WTC11 (cell line): ENCODE results near the gene SYNRG. TPM values are rescaled to one million over a fixed set of nuclear protein-coding genes. Genes with fewer than 3 reads are reported as not detected.
A peak's percentile ranks its signal among the peaks of the same experiment; 100 is the strongest.

Source experiments
- ATAC-seq: fragments of 200-7000 bp; cut with Tn5 transposase; 2 replicates; pipeline ENCODE4 v1.10.0; 2021; ENCODE audit warnings: mild to moderate bottlenecking, moderate library complexity
- CTCF ChIA-PET: fragments of 300-600 bp; sonication (Branson Sonifier 250); formaldehyde crosslinking; loops from one replicate; lab custom pipeline; 2021; ENCODE audit warnings: antibody characterized with exemption; lab: Charles Lee
- POLR2A ChIA-PET: fragments of 350-600 bp; sonication (Branson Sonifier 250); formaldehyde crosslinking; loops from one replicate; lab custom pipeline; 2021; ENCODE audit warnings: antibody characterized with exemption; lab: Charles Lee
- DNase-seq: peaks from one replicate; pipeline ENCODE4 v3.0.0; 2021; ENCODE audit warnings: low spot score
- H3K27ac Mint-ChIP-seq: 2 replicates; pipeline ENCODE4 v1.8.0; 2021; ENCODE audit warnings: mixed read lengths
- H3K27me3 Mint-ChIP-seq: 2 replicates; pipeline ENCODE4 v1.8.0; 2021; ENCODE audit warnings: low read depth, mild to moderate bottlenecking, moderate library complexity, mixed read lengths
- H3K36me3 Mint-ChIP-seq: 2 replicates; pipeline ENCODE4 v1.8.0; 2021; ENCODE audit warnings: mixed read lengths
- H3K4me1 Mint-ChIP-seq: 2 replicates; pipeline ENCODE4 v1.8.0; 2022; ENCODE audit warnings: mixed read lengths
- H3K4me3 Mint-ChIP-seq: 2 replicates; pipeline ENCODE4 v1.8.0; 2021; ENCODE audit warnings: mild to moderate bottlenecking, moderate library complexity, mixed read lengths
- H3K9me3 Mint-ChIP-seq: 2 replicates; pipeline ENCODE4 v1.8.0; 2021; ENCODE audit warnings: mixed read lengths
- ATF1 ChIP-seq: sonication (generic); formaldehyde crosslinking; IDR thresholded peaks from 2 replicates; pipeline ENCODE4 v1.8.1; 2023; ENCODE audit warnings: mild to moderate bottlenecking, moderate library complexity, missing genetic modification reagents
- ATF2 ChIP-seq: sonication (generic); formaldehyde crosslinking; IDR thresholded peaks from 2 replicates; pipeline ENCODE4 v1.8.1; 2022; ENCODE audit warnings: low read depth, missing genetic modification reagents, borderline replicate concordance
- CREB1 ChIP-seq: sonication (generic); formaldehyde crosslinking; IDR thresholded peaks from 2 replicates; pipeline ENCODE4 v1.8.0; 2023; ENCODE audit warnings: mild to moderate bottlenecking, missing genetic modification reagents
- CTCF ChIP-seq: fragments of 200-600 bp; IDR thresholded peaks from 2 replicates; pipeline ENCODE4 v1.8.0; 2022; ENCODE audit warnings: antibody characterized with exemption
- ESRRA ChIP-seq: sonication (generic); formaldehyde crosslinking; IDR thresholded peaks from 2 replicates; pipeline ENCODE4 v1.8.1; 2022; ENCODE audit warnings: mild to moderate bottlenecking, missing genetic modification reagents, borderline replicate concordance
- GTF2I ChIP-seq: fragments of 250-450 bp; sonication (Bioruptor Pico); conservative IDR thresholded peaks from 2 replicates; pipeline ENCODE4 v1.4.0; 2021; ENCODE audit warnings: mild to moderate bottlenecking
- HMGA2 ChIP-seq: fragments of 250-450 bp; sonication (Bioruptor Pico); IDR thresholded peaks from 2 replicates; pipeline ENCODE4 v1.4.0; 2021; ENCODE audit warnings: mild to moderate bottlenecking, moderate library complexity
- KAT7 ChIP-seq: sonication (generic); formaldehyde crosslinking; IDR thresholded peaks from 2 replicates; pipeline ENCODE4 v1.8.1; 2023; ENCODE audit warnings: missing genetic modification reagents, mild to moderate bottlenecking, borderline replicate concordance
- NFE2L1 ChIP-seq: sonication (generic); formaldehyde crosslinking; IDR thresholded peaks from 2 replicates; pipeline ENCODE4 v1.8.1; 2023; ENCODE audit warnings: missing genetic modification reagents
- PRDM15 ChIP-seq: sonication (generic); formaldehyde crosslinking; IDR thresholded peaks from 2 replicates; pipeline ENCODE4 v1.8.0; 2022; ENCODE audit warnings: missing genetic modification reagents
- PREB ChIP-seq: sonication (generic); formaldehyde crosslinking; IDR thresholded peaks from 2 replicates; pipeline ENCODE4 v1.8.1; 2022; ENCODE audit warnings: mild to moderate bottlenecking, missing genetic modification reagents, moderate library complexity, borderline replicate concordance
- SMAD4 ChIP-seq: sonication (generic); formaldehyde crosslinking; IDR thresholded peaks from 2 replicates; pipeline ENCODE4 v1.8.0; 2022; ENCODE audit warnings: mild to moderate bottlenecking, missing genetic modification reagents
- SOX15 ChIP-seq: fragments of 250-450 bp; sonication (Bioruptor Pico); IDR thresholded peaks from 2 replicates; pipeline ENCODE4 v1.9.0; 2021; ENCODE audit warnings: mild to moderate bottlenecking
- TEAD4 ChIP-seq: sonication (generic); formaldehyde crosslinking; IDR thresholded peaks from 2 replicates; pipeline ENCODE4 v1.8.0; 2022; ENCODE audit warnings: mild to moderate bottlenecking, missing genetic modification reagents
- ZNF281 ChIP-seq: sonication (generic); formaldehyde crosslinking; IDR thresholded peaks from 2 replicates; pipeline ENCODE4 v1.8.0; 2023; ENCODE audit warnings: mild to moderate bottlenecking, missing genetic modification reagents
- ZNF423 ChIP-seq: fragments of 250-450 bp; sonication (Bioruptor Pico); IDR thresholded peaks from 2 replicates; pipeline ENCODE4 v2.1.2; 2022; ENCODE audit warnings: mild to moderate bottlenecking, moderate library complexity
- ZNF425 ChIP-seq: fragments of 250-450 bp; sonication (Bioruptor Pico); conservative IDR thresholded peaks from 2 replicates; pipeline ENCODE4 v1.9.0; 2021; ENCODE audit warnings: mild to moderate bottlenecking
- ZSCAN18 ChIP-seq: fragments of 250-450 bp; sonication (Bioruptor Pico); IDR thresholded peaks from 2 replicates; pipeline ENCODE4 v2.1.2; 2022; ENCODE audit warnings: mild to moderate bottlenecking, moderate library complexity
- total RNA-seq: library from RNA; stranded (reverse); gene quantifications from 3 replicates; pipeline ENCODE4 v1.2.3, GENCODE V29; 2021

SYNRG gene
- total RNA-seq, 1 experiment from 2014 or later = 31.3 TPM

- TF ChIP-seq PRDM15 (CRISPR knock-in tag) (no peak), CTCF (no peak), GTF2I (CRISPR knock-in tag) (no peak), ZNF423 (CRISPR knock-in tag) (no peak), SOX15 (CRISPR knock-in tag) (no peak), ZNF281 (CRISPR knock-in tag) (no peak)
Observed at GRCh38 chr17:37513711-37514110, 95.5 kb downstream of the SYNRG start (continued).

GRCh38 chr17:37512442-37513068, 96.7 kb downstream of the SYNRG start:
- POLR2A ChIA-PET = no interaction called here
- peak overlapping the region; percentile 65; the same call in 1 of the 2 replicates for H3K27ac Mint-ChIP-seq
- no peaks in the 10 kb centered on the region for H3K4me1 Mint-ChIP-seq
- CTCF ChIA-PET = interaction anchor here (1.9 kb wide), 1 partner anchor 15 kb away, joined by 8 read pairs; no protein-coding TSS in a partner anchor
- no peaks in the 10 kb centered on the region for H3K9me3 Mint-ChIP-seq
- no peak for DNase-seq
- H3K27me3 Mint-ChIP-seq = no peaks in the 10 kb centered on the region
- peak; percentile 43 for ATAC-seq
- H3K4me3 Mint-ChIP-seq = no peak overlapping the region
- peaks cover 12% of the 10 kb centered on the region for H3K36me3 Mint-ChIP-seq
- TF ChIP-seq ZSCAN18 (CRISPR knock-in tag) = no peak
- no peak for TF ChIP-seq CREB1 (CRISPR knock-in tag)
- no peak for TF ChIP-seq ZNF425
- no peak for TF ChIP-seq KAT7 (CRISPR knock-in tag)
- no peak for TF ChIP-seq ATF2 (CRISPR knock-in tag)
- no peak for TF ChIP-seq SMAD4 (CRISPR knock-in tag)
- TF ChIP-seq TEAD4 = no peak
- TF ChIP-seq NFE2L1 = no peak
- no peak for TF ChIP-seq PREB (CRISPR knock-in tag)
- TF ChIP-seq ESRRA (CRISPR knock-in tag) = no peak
- no peak for TF ChIP-seq ATF1 (CRISPR knock-in tag)
- no peak for TF ChIP-seq ZNF281 (CRISPR knock-in tag)
- TF ChIP-seq HMGA2 (CRISPR knock-in tag) = no peak
